ENCODE data around the gene CYP27B1.

DNA sequence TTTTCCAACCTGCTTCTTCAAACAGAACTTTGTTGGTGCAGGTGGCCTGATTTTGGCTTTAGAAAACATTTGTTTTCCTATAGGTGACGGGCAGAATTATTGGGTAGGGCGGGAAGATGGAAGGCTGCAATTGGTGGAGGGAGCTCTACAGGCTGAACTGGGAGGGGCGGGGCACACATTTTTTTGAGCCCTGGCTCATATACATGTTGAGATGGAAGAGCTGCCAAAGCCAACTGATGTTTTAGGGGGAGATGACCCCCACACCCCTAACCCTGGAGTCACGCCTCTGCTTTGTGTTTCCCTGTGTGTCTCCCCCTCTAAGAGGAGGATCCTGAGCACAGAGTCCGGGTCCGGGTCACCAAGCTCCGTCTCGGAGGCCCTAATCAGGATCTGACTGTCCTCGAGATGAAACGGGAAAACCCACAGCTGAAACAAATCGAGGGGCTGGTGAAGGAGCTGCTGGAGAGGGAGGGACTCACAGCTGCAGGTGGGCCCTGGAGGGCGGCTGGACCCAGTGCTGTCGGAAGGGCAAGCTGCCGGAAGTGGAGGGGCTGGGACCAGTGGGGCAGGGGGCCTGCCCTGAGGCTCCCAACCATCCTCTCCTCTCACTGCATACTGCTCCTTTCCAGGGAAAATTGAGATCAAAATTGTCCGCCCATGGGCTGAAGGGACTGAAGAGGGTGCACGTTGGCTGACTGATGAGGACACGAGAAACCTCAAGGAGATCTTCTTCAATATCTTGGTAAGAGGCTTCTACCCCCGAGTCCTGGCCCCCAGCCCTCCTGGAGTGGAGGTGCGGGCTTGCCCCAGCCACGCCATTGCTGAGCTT is 46.9 kb downstream of the CYP27B1 start:
- TF ChIP-seq, protein P1, sequence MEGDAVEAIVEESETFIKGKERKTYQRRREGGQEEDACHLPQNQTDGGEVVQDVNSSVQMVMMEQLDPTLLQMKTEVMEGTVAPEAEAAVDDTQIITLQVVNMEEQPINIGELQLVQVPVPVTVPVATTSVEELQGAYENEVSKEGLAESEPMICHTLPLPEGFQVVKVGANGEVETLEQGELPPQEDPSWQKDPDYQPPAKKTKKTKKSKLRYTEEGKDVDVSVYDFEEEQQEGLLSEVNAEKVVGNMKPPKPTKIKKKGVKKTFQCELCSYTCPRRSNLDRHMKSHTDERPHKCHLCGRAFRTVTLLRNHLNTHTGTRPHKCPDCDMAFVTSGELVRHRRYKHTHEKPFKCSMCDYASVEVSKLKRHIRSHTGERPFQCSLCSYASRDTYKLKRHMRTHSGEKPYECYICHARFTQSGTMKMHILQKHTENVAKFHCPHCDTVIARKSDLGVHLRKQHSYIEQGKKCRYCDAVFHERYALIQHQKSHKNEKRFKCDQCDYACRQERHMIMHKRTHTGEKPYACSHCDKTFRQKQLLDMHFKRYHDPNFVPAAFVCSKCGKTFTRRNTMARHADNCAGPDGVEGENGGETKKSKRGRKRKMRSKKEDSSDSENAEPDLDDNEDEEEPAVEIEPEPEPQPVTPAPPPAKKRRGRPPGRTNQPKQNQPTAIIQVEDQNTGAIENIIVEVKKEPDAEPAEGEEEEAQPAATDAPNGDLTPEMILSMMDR (IDR thresholded peaks at IDR 0.05), result no peak
- no peak for TF ChIP-seq POLR2A (IDR thresholded peaks at IDR 0.05)
